ENCODE measurements around the gene CDIP1. TPM values are rescaled to one million over a fixed set of nuclear protein-coding genes. Genes with fewer than 3 reads are reported as not detected.

Gene CDIP1
- total and polyA plus RNA-seq, 2 experiments from 2014 or later = 22.0 to 33.3 TPM

DNA sequence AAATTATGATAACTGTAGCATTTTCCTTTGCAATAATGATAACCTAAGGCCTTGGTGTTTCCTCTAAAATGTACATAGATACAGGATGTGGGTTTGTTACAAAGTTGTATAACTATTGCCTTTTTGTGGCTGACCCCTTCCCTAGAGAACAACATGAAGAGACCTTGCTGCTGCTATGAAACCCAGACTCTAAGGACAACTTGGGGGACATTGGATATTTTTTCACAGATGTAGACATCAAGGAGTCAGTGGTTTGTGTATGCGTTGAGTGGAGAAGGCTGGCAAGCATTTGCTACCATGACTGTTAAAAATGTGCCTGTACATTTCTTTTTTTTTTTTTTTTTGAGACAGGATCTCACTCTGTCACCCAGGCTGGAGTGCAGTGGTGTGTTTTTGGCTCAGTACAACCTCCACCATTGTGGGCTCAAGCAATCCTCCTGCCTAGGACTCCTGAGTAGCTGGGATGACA lies 50.0 kb downstream of the CDIP1 start:
- Histone ChIP-seq H3K9me3 (ENCODE audit: low read depth) (no peaks in the 10 kb centered on the region), H3K36me3 (replicated peaks; ENCODE audit: insufficient read depth, low read depth) (no peaks in the 10 kb centered on the region), H3K27me3 (no peaks in the 10 kb centered on the region), H4K20me1 (ENCODE audit: insufficient read depth, poor library complexity, severe bottlenecking) (peaks cover 2% of the 10 kb centered on the region), H3K27ac (peak overlapping the region; percentile 66), H3K4me3 (no peak overlapping the region), H3K79me2 (peaks cover 64% of the 10 kb centered on the region), H3K4me2 (no peak overlapping the region), H3K9me2 (replicated peaks; ENCODE audit: insufficient read depth) (no peaks in the 10 kb centered on the region), H3K4me1 (ENCODE audit: insufficient read depth) (peaks cover 10% of the 10 kb centered on the region), H2AFZ (no peak overlapping the region)
- no peak for DNase-seq (ENCODE audit: low spot score)
- TF ChIP-seq EZH2phosphoT487 (IDR thresholded peaks at IDR 0.05; ENCODE audit: low read depth, severe bottlenecking, unreplicated experiment) (no peak), EZH2 (IDR thresholded peaks at IDR 0.05; ENCODE audit: borderline replicate concordance) (no peak)
- TF ChIP-seq, protein P1, sequence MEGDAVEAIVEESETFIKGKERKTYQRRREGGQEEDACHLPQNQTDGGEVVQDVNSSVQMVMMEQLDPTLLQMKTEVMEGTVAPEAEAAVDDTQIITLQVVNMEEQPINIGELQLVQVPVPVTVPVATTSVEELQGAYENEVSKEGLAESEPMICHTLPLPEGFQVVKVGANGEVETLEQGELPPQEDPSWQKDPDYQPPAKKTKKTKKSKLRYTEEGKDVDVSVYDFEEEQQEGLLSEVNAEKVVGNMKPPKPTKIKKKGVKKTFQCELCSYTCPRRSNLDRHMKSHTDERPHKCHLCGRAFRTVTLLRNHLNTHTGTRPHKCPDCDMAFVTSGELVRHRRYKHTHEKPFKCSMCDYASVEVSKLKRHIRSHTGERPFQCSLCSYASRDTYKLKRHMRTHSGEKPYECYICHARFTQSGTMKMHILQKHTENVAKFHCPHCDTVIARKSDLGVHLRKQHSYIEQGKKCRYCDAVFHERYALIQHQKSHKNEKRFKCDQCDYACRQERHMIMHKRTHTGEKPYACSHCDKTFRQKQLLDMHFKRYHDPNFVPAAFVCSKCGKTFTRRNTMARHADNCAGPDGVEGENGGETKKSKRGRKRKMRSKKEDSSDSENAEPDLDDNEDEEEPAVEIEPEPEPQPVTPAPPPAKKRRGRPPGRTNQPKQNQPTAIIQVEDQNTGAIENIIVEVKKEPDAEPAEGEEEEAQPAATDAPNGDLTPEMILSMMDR (IDR thresholded peaks at IDR 0.05; ENCODE audit: poor library complexity) = no peak
- WGBS (ENCODE audit: low lambda C conversion rate, missing lambda C conversion rate) = 95% methylated on average over 1 of the region's 1 CpG

DNA sequence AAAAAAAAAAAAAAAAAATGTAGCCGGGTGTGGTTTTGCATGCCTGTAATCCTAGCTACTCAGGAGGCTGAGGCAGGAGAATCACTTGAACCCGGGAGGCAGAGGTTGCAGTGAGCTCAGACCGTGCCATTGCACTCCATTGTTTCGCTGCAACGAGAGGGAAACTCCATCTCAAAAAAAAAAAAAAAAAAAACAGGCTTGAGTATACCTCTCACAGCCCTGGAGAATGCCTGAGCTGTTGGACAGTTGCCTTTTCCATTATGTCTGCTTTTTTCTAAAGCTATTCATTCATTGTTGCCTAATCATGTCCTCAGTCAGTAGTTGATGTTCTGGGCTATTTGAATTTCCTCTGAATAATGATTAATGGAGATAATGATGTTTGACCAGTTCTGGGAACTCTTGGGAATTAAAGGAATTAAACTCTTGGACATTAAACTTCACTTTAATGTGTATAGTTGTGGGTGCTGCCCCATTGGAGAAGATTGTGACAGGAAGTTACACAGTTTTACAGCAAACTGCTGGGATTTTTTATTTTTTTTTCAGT lies 50.5 kb downstream of the CDIP1 start:
- Histone ChIP-seq H3K4me3 (no peak overlapping the region), H3K36me3 (replicated peaks; ENCODE audit: insufficient read depth, low read depth) (no peaks in the 10 kb centered on the region), H3K27me3 (no peaks in the 10 kb centered on the region), H3K4me1 (ENCODE audit: insufficient read depth) (peaks cover 10% of the 10 kb centered on the region), H4K20me1 (ENCODE audit: insufficient read depth, poor library complexity, severe bottlenecking) (peaks cover 2% of the 10 kb centered on the region), H3K4me2 (no peak overlapping the region), H3K9me3 (ENCODE audit: low read depth) (no peaks in the 10 kb centered on the region), H3K9me2 (replicated peaks; ENCODE audit: insufficient read depth) (no peaks in the 10 kb centered on the region), H3K27ac (peak overlapping the region; percentile 66), H3K79me2 (peaks cover 63% of the 10 kb centered on the region), H2AFZ (no peak overlapping the region)
- TF ChIP-seq, protein P1 (IDR thresholded peaks at IDR 0.05; ENCODE audit: poor library complexity) = no peak
- no peak for TF ChIP-seq EZH2 (IDR thresholded peaks at IDR 0.05; ENCODE audit: borderline replicate concordance)
- TF ChIP-seq EZH2phosphoT487 (IDR thresholded peaks at IDR 0.05; ENCODE audit: low read depth, severe bottlenecking, unreplicated experiment) = no peak
- no peak for DNase-seq (ENCODE audit: low spot score)
- 87% methylated on average over 5 of the region's 5 CpGs for WGBS (ENCODE audit: low lambda C conversion rate, missing lambda C conversion rate)

DNA sequence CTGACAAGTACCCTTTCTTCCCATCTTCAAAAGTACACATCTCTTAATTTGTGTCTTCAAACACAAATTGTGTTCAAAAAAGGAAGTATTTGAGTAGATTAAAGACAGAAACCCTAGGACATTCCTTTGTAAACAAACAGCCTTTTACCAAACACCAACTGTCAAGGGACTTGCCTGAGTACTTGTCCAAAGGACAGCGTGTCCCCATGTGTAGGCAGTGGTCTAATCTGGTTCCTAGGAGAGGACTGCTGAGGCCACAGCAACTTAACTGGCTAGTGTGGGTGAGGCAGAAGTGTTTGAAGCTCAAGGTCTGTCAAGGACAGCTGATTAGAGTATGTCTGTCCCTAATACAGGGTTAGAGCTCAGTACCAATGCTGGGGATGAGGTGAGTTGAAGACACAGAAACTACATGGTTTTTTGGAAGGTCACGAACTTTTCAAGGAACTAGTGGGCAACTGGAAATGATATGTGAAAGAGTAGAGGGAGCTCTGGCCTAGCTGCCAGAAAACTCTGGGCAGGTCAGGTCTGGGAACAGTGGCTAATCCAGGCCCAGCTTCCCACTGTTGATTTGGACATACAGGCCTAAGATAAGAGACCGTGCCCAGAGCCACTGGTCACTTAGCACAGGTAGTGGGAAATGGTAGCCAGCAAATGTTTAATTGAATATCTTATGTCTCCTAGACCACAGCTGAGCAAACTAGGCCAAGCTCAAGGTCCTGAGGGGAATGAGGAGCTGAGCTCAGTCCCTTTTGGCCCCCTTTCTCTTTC lies 52.3 kb downstream of the CDIP1 start:
- Histone ChIP-seq H3K4me3 (no peak overlapping the region), H3K9me2 (replicated peaks; ENCODE audit: insufficient read depth) (no peaks in the 10 kb centered on the region), H3K27me3 (no peaks in the 10 kb centered on the region), H3K79me2 (peaks cover 62% of the 10 kb centered on the region), H4K20me1 (ENCODE audit: insufficient read depth, poor library complexity, severe bottlenecking) (peaks cover 2% of the 10 kb centered on the region), H3K27ac (peak overlapping the region; percentile 73), H3K36me3 (replicated peaks; ENCODE audit: insufficient read depth, low read depth) (no peaks in the 10 kb centered on the region), H3K4me2 (no peak overlapping the region), H2AFZ (no peak overlapping the region), H3K4me1 (ENCODE audit: insufficient read depth) (peaks cover 14% of the 10 kb centered on the region), H3K9me3 (ENCODE audit: low read depth) (no peaks in the 10 kb centered on the region)
- no peak for DNase-seq (ENCODE audit: low spot score)
- TF ChIP-seq EZH2 (IDR thresholded peaks at IDR 0.05; ENCODE audit: borderline replicate concordance) (no peak), EZH2phosphoT487 (IDR thresholded peaks at IDR 0.05; ENCODE audit: low read depth, severe bottlenecking, unreplicated experiment) (no peak)
- TF ChIP-seq, protein P1 (IDR thresholded peaks at IDR 0.05; ENCODE audit: poor library complexity) = no peak
- WGBS (ENCODE audit: low lambda C conversion rate, missing lambda C conversion rate) = 77% methylated on average over 3 of the region's 3 CpGs
